Natural killer cell (primary cell): ENCODE data around the gene FEN1. TPM values are rescaled to one million over a fixed set of nuclear protein-coding genes. Genes with fewer than 3 reads are reported as not detected.
A peak's percentile ranks its signal among the peaks of the same experiment; 100 is the strongest.

ENCODE experiments used
- ATAC-seq, 3 donors: fragments of 150-1000 bp in 2 of 3; fragments of 200-7000 bp in 1 of 3; cut with Tn5 transposase; 1 replicate in 1 of 3; 2 replicates in 2 of 3; pipeline ENCODE4 v1.10.0; 2021; ENCODE audit warnings: mild to moderate bottlenecking in 2 of 3, moderate library complexity in 2 of 3
- DNase-seq, 2 donors: peaks; one replicate each; pipeline versions ENCODE4 v3.0.0 to v3.0.0-alpha.2; 2013 to 2021; ENCODE audit warnings: mixed read lengths in 1 of 2
- H3K27ac ChIP-seq: one replicate; pipeline ENCODE4 v1.5.1; 2013; ENCODE audit warnings: mild to moderate bottlenecking, low read length
- H3K27me3 ChIP-seq: one replicate; pipeline ENCODE4 v1.6.1; 2013; ENCODE audit warnings: low read length; ENCODE audit not compliant: control insufficient read depth, insufficient read depth
- H3K36me3 ChIP-seq: one replicate; pipeline ENCODE4 v1.6.1; 2013; ENCODE audit warnings: low read length; ENCODE audit not compliant: control insufficient read depth, insufficient read depth
- H3K4me1 ChIP-seq: one replicate; pipeline ENCODE4 v1.6.1; 2013; ENCODE audit warnings: low read length; ENCODE audit not compliant: control insufficient read depth, insufficient read depth
- H3K4me3 ChIP-seq: one replicate; pipeline ENCODE4 v1.5.1; 2013; ENCODE audit warnings: low read length
- H3K9me3 ChIP-seq: one replicate; pipeline ENCODE4 v1.6.1; 2013; ENCODE audit warnings: low read length; ENCODE audit not compliant: control insufficient read depth, insufficient read depth
- H3K27ac Mint-ChIP-seq, 2 donors: one replicate each; pipeline ENCODE4 v1.8.0; 2022; ENCODE audit warnings: mild to moderate bottlenecking in 2 of 2, mixed read lengths in 2 of 2, moderate library complexity in 1 of 2
- H3K27me3 Mint-ChIP-seq, 2 donors: one replicate each; pipeline ENCODE4 v1.8.0; 2022; ENCODE audit warnings: low read depth in 2 of 2, mixed read lengths in 2 of 2
- H3K36me3 Mint-ChIP-seq: one replicate; pipeline ENCODE4 v1.8.0; 2022; ENCODE audit warnings: mixed read lengths
- H3K4me1 Mint-ChIP-seq, 2 donors: one replicate each; pipeline ENCODE4 v1.8.0; 2022; ENCODE audit warnings: mixed read lengths in 2 of 2
- H3K4me3 Mint-ChIP-seq: one replicate; pipeline ENCODE4 v1.8.0; 2022; ENCODE audit warnings: mild to moderate bottlenecking, moderate library complexity, mixed read lengths
- H3K9me3 Mint-ChIP-seq, 2 donors: one replicate each; pipeline ENCODE4 v1.8.0; 2022; ENCODE audit warnings: mixed read lengths in 2 of 2
- WGBS: methylation state at CpG from one replicate; pipeline ENCODE4 v1.1.7; 2013; ENCODE audit warnings: missing lambda C conversion rate; ENCODE audit not compliant: insufficient coverage; 5-methylcytosine and 5-hydroxymethylcytosine counted together
- intact Hi-C: fragments of 100-400 bp; cut with micrococcal nuclease; formaldehyde crosslinking; loops from one replicate; pipeline ENCODE4 v1.14.2; 2022
- total RNA-seq, 4 donors: library from RNA; stranded (reverse); fragments of 120-200 nt in 1 of 4; gene quantifications; one replicate each; pipeline versions ENCODE4 v1.2.3 to v1.2.4, GENCODE V29; 2013 to 2022
- TF ChIP-seq, protein P1 (sequence below): fragments of 200-600 bp; IDR thresholded peaks from one replicate; pipeline ENCODE4 v1.8.0; 2022; ENCODE audit warnings: antibody characterized with exemption

The FEN1 gene
- total RNA-seq, 3 donors from 2014 or later (not counting 1 experiment from before 2014, with no cell fraction given), result 14.2 to 17.8 (median 17.5) TPM

DNA sequence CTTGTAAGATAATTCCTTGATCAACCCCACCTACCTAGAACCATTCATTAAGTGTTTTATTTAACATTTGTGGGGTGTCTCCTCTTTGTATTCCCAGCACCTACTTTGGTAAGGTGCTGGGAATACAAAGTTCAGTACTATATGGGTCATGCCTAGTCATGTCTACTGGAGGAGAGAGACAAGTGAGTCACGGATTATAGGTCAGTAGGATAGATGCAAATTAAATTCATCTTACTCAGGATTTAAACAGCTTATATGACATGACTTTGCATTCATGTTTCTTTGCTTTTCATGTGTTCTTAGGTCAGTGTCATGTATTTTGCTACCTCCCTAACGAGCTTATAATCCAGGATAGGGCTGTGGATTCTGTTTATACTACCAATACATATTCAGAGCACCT is 27.5 kb downstream of the FEN1 start:
- Histone ChIP-seq H3K4me1 (peaks cover 19% of the 10 kb centered on the region), H3K27me3 (no peaks in the 10 kb centered on the region), H3K27ac (no peak overlapping the region), H3K9me3 (no peaks in the 10 kb centered on the region), H3K36me3 (no peaks in the 10 kb centered on the region), H3K4me3 (no peak overlapping the region)
- intact Hi-C loops, result no loop called here
- Mint-ChIP-seq H3K36me3 (no peaks in the 10 kb centered on the region), H3K27ac (no peak overlapping the region), H3K4me3 (no peak overlapping the region), H3K4me1 (peaks cover 11 to 25% of the 10 kb centered on the region in 2 donors), H3K9me3 (no peaks in the 10 kb centered on the region), H3K27me3 (no peaks in the 10 kb centered on the region)
- WGBS, result 100% methylated on average over 1 of the region's 2 CpGs
- no peak for DNase-seq
- ATAC-seq, result no peak
- TF ChIP-seq, protein P1, sequence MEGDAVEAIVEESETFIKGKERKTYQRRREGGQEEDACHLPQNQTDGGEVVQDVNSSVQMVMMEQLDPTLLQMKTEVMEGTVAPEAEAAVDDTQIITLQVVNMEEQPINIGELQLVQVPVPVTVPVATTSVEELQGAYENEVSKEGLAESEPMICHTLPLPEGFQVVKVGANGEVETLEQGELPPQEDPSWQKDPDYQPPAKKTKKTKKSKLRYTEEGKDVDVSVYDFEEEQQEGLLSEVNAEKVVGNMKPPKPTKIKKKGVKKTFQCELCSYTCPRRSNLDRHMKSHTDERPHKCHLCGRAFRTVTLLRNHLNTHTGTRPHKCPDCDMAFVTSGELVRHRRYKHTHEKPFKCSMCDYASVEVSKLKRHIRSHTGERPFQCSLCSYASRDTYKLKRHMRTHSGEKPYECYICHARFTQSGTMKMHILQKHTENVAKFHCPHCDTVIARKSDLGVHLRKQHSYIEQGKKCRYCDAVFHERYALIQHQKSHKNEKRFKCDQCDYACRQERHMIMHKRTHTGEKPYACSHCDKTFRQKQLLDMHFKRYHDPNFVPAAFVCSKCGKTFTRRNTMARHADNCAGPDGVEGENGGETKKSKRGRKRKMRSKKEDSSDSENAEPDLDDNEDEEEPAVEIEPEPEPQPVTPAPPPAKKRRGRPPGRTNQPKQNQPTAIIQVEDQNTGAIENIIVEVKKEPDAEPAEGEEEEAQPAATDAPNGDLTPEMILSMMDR, result no peak

DNA sequence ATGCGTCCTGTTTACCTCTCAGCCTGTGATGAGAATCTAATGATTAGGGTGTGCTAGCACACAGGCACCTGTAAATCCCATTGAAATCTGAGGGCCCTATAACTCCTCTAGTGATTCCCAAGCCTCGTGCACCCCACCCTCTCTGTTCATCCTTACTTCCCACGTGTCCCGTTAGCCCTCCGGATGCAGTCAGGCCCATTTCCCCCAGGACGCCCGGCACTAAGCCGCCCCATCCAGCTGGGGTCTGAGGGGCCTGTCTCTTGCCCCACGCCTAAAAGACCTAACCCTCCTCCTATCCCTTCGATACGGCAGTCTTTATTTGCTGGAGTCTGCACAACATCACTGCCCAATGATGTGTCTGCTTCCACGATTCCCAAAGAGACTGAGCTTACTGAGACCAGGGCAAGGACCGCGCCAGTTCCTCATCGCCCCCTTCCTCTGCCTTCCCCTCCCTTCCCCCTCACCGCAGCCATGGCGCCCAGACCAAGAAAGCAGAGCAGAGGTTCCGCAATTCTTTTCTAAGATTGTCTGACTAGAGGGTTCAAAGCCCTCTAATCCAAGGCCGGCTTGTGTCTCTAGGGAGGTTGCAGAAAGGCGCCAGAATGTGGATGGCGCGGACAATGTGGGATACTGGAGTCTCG is 34.3 kb downstream of the FEN1 start:
- peaks cover 25 to 57% of the 10 kb centered on the region in 2 donors for H3K4me1 Mint-ChIP-seq
- intact Hi-C loops, result loop anchor here (5.0 kb wide), 1 partner anchor 35 kb away; the partner anchor contains the start of genes FEN1 and TMEM258
- DNase-seq, result peak in 1 of 2 donors; percentile 14
- no peaks in the 10 kb centered on the region for H3K36me3 Mint-ChIP-seq
- TF ChIP-seq, protein P1, result no peak
- Histone ChIP-seq H3K4me1 (peaks cover 32% of the 10 kb centered on the region), H3K36me3 (no peaks in the 10 kb centered on the region), H3K27ac (peak overlapping the region; percentile 44), H3K27me3 (no peaks in the 10 kb centered on the region), H3K4me3 (peak overlapping the region; percentile 62), H3K9me3 (no peaks in the 10 kb centered on the region)
- ATAC-seq, result peak in 1 of 3 donors; percentile 18
- H3K27me3 Mint-ChIP-seq, result no peaks in the 10 kb centered on the region
- H3K9me3 Mint-ChIP-seq, result no peaks in the 10 kb centered on the region
- H3K4me3 Mint-ChIP-seq, result peak overlapping the region; percentile 92
- WGBS, result 29% methylated on average over 22 of the region's 23 CpGs
- H3K27ac Mint-ChIP-seq, result peak overlapping the region; percentile 63 to 88

DNA sequence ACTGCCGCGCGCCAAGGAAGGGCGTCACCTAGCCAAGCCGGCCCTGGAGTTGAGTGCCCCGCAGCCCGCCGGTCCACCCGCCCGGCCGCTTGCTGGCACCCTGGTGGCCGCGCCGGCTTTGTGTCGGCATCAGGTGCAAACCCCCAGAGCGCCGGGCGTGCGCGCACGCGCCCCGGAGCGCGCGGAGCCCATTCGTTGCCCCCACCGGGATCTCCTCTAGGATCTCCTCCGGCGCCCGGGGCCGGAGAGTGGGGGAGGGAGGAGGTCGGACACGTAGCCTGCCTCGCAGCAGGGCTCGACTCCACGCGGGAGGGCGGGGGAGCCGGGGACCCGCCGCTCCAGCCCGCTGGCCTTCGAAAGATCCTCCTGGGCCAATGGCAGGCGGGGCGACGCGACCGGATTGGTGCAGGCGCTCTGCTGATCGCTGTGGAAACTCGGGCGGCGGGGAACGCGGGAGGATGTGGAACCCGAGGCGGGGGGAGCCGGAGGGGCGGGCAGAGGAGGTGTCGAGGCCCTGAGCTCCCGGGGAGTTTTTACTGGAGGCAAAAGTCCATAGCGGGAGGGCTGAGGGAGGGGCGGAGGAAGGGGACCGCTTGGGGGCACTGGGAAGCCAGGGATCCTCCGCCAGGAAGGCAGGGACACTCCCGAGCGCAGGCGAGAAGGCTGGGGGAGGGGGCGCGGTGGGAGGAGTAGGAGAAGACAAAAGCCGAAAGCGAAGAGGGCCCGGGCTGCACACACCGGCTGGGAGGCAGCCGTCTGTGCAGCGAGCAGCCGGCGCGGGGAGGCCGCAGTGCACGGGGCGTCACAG is 35.1 kb downstream of the FEN1 start, which contains the start of gene FADS2:
Gene FADS2 (plus strand): TSS at position 730 of the 808 bp plus-strand sequence. CDS start 91 bp downstream, outside the sequence.
- Mint-ChIP-seq H3K9me3 (no peaks in the 10 kb centered on the region), H3K27me3 (no peaks in the 10 kb centered on the region), H3K27ac (peak within 1 kb of the TSS; percentile 88 to 97), H3K4me1 (peaks cover 32 to 58% of the 10 kb centered on the region in 2 donors), H3K36me3 (no peaks in the 10 kb centered on the region), H3K4me3 (peak within 1 kb of the TSS; percentile 92)
- H3K4me3 ChIP-seq, result peak within 1 kb of the TSS; percentile 62
- H3K4me1 ChIP-seq, result peaks cover 32% of the 10 kb centered on the region
- no peaks in the 10 kb centered on the region for H3K36me3 ChIP-seq
- no peaks in the 10 kb centered on the region for H3K9me3 ChIP-seq
- no peaks in the 10 kb centered on the region for H3K27me3 ChIP-seq
- ATAC-seq (peak; percentile 79 to 83 (median 83)), DNase-seq (peak; percentile 69 to 77)
- TF ChIP-seq, protein P1, result no peak
- intact Hi-C loops, result loop anchor here (5.0 kb wide), 1 partner anchor 35 kb away; the partner anchor contains the start of genes FEN1 and TMEM258
- under 1% methylated on average over 83 of the region's 83 CpGs for WGBS
- peak within 1 kb of the TSS; percentile 44 for H3K27ac ChIP-seq
